HG03103 (cell line): ENCODE data around the gene VPS8.

Source experiments
- ATAC-seq: cut with Tn5 transposase; IDR thresholded peaks from one replicate; pipeline ENCODE4 v1.9.1; 2021; ENCODE audit warnings: low read depth; ENCODE audit not compliant: unreplicated experiment

The VPS8 gene

DNA sequence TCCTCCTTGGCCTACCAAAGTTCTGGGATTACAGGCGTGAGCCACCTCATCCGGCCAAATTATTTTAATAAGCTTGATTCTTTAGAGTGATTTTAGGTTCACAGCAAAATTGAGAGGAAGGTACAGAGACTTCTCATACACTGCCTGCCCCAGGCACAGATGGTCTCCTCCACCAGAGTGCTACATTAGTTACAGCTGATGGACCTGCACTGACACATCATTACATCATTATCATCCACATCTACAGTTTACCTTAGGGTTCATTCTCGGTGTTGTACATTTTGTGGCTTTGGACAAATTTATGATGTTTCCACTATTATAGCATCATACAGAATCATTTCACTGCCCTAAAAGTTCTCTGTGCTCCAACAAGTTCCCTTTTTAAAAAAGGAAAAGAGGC is 4.4 kb upstream of the VPS8 start:
- no peak for ATAC-seq

DNA sequence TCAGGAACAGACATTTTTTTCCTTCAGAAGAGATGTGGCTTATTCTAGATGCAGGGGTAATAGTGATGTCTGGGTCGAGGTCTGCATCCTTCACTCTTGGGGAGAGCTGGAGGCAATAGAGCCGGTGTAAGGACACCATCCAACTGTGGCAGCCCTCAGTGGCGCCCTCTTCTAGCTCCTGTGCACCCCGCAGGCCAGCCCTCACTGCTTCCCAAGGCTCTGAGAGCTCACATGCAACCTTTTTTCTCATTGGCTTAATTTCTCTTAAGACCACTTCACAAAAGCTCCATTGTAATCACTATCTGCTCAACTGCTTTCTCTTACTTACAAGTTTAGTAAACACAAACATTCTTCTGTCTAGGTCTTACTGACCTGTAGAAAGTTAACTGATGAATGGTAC is 3.9 kb upstream of the VPS8 start:
- no peak for ATAC-seq

DNA sequence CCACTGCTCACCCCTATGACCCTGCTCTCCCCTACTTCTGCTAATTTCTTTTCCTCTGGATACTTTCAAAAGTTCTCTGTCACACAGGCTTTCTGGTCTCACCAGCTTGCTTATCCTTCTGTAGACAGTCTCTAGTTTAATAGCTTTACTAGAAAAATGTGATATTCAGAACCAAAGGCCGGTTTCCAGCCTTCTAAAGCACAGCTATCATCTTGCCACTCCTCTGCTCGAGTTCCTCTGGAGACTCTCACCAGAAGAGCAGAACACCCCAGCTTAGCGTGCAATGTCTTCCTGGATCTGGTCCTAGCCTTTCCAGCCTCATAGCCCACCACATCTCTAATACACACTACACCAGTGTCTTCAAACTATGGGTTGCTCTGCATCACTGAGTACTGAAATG is 1.8 kb upstream of the VPS8 start:
- ATAC-seq = no peak

DNA sequence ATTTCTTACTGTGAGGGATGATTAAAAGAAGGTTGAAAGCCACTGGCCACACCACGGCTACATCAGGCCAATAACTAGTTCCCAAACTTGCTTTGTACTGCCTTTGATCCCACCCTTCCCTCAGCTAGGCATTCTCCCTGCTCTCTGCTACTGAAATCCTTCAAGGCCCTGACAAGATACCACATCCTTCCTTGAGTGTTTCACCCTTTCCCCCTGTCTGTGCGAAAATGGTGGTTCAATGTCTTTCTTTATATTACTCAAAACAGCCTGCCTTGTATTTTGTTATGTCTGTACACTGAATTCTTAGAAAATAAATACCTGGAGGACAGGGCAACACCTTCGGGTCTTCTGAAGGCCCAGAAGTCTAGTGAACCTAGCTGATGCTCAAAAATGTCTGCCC is 932 bp upstream of the VPS8 start:
- ATAC-seq = no peak

DNA sequence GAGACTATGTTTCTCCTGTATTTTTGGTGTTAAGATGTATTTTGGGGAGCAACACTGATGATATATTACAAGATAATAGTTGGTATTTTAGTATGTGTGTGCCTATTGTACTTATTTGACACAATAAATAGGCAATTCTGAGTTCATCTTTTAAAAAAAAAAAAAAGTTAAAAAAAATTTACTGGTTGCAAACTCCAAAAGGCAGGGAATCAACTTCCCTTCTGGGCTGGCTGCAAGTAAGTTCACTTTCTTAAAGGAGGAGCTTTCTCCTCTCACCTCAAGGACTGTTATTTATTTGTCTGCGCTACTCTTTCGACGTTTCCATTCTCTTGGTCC is 335 bp upstream of the VPS8 start:
- no peak for ATAC-seq

DNA sequence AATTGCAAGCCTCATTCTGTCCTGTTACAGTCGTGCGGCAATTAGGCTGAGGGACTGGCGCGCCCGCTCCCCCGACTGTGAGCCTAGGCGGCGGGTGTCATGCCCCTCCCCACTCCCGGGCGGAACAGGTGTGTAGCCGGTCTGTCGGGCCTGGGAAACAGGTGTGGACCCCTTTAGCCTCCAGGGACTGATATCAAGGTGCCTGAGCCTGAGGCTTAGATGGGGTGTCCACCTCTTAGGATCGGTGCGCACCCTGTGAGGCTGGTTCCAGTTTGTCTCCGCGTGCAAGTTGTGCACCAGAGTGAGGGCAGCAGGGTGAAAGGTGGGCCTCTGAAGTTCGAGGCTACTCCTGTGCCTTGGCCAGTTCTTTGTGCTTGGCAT is 686 bp downstream of the VPS8 start:
- peak; percentile 24 for ATAC-seq

DNA sequence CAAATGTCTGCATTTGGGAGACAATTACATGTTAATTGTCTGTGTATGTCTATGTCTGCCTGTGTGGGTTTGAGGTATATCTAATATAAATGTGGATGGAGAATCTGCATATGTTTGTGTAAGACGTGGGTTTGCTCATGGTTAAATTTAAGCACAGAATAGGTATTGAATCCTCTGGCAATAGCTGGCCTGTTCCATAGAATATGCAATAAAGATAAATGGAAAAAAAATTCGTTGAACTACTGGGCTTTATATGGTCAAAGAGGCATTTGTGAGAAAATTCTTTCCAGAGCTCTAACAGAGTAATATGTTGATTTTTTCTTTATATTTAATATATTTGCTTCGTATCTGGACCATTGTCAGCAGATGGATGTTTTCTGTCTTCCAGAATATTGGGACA is 1.4 kb downstream of the VPS8 start:
- ATAC-seq = no peak

DNA sequence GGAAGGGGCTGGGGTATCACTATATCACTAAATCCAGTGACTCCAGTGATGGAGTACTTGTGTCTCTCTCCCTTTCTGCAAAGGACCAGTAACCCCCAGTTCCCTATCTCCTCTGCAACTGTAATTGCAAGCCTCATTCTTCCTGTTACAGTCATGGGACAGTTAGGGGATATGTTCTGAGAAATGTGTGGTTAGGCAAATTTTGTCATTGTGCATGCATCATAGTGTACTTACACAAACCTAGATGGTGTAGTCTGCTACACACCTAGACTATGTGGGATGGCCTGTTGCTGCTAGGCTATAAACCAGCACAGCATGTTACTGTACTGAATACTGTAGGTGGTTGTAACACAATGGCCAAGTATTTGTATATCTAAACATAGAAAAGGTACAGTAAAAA is 2.2 kb downstream of the VPS8 start:
- ATAC-seq = no peak

DNA sequence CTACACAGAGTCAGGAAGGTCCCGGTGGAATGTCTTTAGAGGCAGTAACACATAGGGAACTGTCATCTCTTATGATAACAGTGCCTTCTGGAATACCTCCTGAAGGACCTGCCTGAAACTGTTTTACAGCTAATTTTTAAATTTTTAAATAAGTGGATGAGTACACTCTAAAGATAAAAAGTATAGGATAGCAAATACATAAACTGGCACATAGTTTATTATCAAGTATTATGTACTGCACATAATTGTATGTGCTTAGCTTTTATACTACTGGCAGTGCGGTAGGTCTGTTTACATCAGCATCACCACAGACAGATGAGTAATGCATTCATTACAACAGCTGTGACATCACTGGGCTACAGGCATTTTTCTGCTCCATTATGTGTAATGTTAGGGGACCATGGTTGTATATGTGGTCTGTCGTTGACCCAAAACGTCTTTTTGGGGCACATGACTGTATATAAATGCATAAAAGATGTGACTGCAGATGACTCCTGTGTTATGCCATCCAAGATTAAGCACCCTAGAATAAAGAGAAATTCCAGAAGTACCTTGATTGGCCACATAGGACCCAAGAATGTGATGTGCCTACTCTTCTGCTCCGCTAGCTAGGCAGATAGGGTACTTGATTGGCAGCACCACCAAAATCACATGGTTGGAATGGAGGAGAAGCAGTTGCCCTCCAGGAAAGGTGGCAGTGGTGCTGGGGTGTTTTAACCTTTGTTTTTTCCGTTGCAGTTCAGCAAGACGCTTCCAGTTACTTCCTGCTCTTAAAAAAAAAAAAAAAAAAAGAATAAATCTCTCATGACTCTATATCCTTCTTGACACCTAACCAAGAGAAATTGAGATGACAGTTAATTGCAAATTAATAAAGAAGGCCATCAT is 3.3 kb downstream of the VPS8 start:
- no peak for ATAC-seq

DNA sequence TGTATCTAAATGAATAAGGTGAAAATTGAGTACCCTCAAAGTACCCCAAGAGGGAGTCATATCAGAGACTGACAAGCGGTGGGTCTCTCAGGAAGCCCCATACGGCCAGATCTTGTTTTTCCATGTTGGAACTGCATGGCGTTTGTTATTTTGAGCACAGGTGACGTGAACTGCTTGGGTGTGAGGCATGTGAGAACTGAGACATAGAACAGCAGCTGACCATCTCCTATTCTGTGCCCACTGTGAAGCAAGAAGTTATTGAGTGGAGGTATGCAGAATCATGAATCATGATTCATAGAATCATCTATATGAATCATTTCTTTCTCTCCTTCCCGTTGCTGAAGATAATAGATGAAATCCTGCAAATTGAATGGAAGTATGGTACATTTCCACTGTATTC is 4.6 kb downstream of the VPS8 start:
- ATAC-seq = no peak

DNA sequence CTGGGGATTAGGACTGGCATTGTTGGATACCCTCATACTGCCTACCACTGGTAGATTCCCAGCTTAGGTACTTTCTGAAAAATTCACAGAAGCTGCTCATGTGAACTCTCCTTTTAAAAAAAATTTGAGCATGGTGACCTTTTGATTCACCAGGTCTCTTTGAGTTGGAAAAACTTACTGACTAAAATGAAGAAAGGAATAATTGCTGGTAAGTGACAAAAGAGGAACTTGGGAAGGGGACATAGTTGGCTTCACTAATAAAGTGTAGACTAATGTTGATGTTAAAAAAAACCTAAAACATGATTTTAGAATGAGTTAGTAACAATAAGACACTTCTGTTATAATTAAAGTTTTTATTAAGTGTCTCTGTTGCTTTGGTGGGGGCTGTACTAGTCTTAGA is 8.6 kb downstream of the VPS8 start:
- ATAC-seq = no peak

DNA sequence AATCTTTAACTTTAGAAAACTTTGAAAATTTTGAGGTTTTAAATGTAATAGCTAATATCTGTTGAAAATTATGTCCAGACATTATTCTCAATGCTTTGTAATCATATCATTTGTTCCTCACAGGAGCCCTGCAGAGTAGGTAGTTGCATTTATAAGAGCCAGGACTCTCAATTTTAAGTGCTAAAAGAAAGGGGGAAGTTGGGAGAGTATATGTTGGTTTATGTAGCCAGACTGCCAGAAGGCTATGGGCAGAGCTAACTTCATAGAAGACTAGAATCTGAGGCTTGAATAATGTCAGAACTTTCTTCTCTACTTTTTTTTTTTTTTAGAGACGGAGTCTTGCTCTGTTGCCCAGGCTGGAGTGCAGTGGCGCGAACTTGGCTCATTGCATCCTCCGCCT is 9.1 kb downstream of the VPS8 start:
- no peak for ATAC-seq

DNA sequence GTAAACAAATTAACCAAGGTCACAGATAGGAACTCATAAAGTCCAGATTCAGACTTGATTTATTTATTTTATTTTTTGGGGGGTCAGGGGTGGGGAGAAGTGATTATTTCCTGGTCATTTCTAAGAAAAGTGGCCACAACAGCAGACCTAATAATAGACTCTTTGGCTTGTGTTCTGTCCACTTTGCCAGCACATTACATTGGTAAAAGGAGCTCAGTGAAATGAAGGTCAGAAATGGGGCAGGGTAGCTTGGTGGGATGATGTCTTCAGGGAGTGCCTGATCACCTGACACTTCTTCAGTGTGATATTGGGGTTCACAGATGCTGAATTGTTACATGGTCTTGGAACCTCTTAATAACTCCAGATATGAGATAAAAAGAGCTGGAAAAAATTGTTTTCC is 10.1 kb downstream of the VPS8 start:
- ATAC-seq = no peak

DNA sequence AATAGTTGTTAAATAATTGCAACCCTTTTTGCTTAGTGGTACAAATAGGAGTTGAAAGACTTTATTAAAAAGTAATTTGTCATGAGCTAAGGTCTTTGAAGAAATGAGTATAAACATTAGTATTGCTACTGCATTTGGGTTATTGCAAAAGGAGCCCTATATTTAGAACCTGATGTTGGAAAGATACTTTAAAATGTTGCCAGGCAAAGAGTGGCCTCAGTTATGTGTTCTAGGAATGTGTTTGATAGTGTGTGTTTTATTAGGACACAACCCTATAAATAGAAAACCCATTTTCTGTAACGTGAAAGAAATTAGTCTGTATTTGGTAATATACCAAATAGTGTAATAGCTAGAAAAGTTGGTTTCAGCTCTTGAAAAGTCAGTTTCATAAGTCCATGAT is 10.7 kb downstream of the VPS8 start:
- ATAC-seq = no peak

DNA sequence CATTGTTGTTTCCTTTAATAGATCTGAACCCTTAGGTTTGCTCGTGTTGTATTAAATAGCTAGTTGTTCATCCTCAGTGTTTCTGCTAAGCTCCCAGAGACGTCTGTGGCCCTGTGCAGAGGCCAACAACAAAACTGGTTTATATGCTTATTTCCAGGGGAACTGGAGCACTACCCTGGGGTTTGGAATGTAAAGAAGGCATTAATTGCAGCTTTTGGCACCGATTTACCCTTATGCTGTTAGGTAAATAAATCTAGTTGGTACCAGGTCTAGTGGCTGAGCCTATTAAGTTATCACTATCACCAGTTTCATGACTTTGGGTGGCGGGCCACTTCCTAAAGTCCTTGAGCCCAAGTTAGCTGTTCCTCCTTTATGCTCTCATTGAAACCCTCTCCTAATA is 12.0 kb downstream of the VPS8 start:
- ATAC-seq = no peak

DNA sequence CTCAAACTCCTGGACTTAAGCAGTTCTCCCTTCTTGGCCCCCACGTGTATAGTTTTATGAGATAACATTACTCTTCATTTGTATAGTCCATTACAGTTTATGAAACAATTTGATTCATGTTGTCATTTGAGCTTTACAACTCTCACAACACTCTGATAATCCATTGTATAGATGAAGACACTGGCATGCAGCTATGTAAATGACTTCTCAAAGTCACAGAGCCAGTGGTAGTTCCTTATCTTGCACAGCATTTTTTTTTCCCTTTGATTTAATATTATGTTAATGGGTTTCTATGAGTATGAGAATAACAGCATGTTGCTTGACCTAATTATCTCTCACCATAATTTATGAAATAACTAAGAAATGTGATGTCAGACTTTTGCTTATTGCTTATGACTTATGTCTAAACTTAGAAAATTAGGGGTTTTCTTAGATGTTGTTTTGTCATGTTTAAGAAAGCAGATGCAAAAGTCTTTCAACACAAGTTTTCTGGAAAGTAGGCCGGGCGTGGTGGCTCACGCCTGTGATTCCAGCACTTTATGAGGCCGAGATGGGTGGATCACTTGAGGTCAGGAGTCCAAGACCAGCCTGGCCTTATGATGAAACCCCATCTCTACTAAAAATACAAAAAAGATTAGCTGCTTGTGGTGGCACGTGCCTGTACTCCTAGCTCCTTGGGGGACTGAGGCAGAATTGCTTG is 13.3 kb downstream of the VPS8 start:
- no peak for ATAC-seq

DNA sequence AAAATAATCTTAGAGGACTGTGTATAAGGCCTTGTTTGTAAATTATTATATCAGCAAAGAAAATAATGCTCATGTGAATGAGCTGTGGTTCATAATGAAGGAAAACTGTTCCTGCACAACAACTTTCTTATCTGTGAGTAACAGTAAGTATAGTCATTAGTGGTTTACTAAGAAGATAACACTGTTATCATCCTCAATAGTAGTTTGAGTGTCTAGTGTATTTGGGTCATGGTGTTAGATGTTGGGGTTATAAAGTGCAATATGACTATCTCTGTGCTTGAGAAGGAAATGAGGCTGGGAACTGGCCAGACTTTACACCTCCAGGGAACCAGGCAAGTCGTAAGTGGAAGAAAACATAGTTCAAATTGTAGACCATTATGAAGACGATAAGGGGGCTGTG is 15.6 kb downstream of the VPS8 start:
- ATAC-seq = no peak

DNA sequence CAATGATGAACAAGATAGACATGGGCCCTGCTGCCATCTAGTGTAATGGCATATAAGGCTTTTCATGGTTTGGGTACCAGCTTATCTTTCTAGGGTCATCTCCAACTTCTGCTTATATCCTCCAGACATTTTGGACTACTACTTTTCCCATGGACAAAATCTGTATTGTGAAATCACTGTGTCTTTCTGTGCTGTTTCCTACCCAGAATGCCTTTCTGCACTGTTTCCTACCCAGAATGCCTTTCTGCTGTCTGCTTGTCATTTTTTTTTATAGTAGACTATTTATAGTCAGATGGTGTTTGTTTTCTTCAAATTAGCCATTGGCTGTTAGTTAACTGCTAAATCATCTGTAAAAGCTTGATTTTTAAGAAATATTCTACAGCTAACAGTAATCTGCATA is 20.1 kb downstream of the VPS8 start:
- no peak for ATAC-seq

DNA sequence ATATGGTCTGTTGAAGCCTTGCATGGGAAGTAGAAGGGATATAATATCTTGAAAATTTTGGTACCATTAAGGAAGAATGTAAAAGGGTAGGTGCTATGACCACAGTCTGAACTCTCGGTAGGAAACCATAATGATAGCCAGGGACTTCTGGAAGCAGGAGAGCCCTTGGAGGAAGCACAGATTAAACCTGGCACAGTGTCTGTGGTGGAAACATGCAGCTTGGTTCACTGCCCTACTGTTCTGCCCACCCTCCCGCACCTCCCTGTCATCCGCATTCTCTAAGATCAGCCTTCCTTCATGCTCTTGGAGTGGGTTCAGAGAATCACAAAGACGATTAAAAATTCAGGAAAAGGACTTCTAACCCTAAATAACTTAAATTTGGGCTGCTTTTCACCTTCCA is 20.9 kb downstream of the VPS8 start:
- no peak for ATAC-seq

DNA sequence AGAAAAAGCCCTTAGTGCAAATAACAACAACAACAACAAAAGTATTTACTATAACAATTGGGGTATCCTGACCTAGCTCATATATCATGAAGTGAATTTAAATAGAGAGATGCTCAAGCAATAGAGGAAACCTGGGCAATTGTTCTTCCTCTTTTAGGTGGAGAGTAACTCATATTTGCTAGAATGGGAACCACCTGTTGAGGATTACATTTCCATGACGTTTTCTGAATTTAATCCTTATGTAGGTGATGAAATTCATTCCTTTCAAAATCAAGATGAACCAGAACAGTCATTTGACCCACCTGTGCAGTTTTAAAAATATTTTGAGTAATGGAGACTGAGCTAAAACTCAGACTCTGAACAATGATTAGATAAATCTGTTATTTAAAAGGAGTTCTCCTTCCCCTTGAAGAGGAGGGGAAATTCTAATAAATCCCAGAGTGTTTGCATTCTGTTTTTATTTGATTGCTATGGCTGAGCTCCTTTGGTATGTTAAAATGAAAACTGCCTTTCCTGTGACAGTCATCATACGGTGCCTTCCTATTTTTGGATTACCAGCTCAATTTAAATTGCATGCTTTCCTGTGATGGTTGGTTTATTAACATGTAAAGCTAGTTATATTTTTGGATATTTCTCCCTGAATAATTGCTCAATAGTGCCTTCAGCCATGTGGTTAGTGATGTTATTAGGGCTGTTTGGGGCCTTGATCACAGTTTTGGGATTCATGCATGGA is 24.3 kb downstream of the VPS8 start:
- no peak for ATAC-seq

DNA sequence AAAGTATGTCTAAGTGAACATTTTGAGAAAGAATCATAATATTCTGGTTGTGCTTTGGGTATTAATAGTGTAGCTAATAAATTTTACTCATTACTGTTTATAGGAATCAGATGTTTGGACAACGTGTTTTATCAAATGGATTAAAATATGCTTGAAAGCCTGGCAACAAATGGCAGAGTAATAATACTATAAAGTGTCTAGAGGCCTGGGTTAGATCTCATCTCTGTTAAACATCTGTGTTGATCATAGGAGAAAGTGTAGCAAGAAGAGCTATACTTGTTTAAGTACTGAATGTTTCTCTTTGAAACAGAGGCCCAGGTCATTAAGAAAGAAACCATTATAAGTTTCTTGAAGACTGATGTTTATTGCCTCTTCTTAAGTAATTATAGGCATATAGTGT is 30.5 kb downstream of the VPS8 start:
- no peak for ATAC-seq

DNA sequence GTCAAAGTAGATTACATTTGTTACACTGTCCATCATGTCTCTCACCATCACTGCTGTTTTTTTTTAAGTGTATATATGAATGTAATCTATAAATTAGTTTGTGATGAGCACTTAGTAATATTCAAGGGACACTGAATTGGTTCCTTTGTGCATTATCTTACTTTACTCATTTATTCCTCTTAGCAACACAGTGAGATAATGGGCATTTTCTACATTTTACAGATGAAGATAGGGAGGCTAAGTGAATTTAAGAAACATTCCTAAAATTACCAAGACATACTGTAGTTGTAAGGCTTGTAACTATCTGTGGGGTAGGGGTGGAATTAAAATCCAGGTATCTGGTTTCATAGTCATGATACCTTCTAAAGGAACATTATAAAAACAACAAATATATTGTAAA is 33.9 kb downstream of the VPS8 start:
- ATAC-seq = no peak
